H9 (cell line): Measurements from ENCODE around the gene DNAJA4. TPM values are rescaled to one million over a fixed set of nuclear protein-coding genes. Genes with fewer than 3 reads are reported as not detected.

ENCODE experiments used
- DNase-seq: peaks from one replicate; pipeline ENCODE4 v3.0.0-alpha.2; 2017
- H2AFZ ChIP-seq: one replicate; pipeline ENCODE4 v1.6.1; 2013; ENCODE audit warnings: mild to moderate bottlenecking, low read length, control low read depth, moderate library complexity
- H2AK5ac ChIP-seq: 2 replicates; pipeline ENCODE4 v1.6.1; 2013; ENCODE audit warnings: low read length, control low read depth, mixed read lengths; ENCODE audit not compliant: insufficient read length
- H2BK120ac ChIP-seq: one replicate; pipeline ENCODE4 v1.6.1; 2013; ENCODE audit warnings: low read depth, mild to moderate bottlenecking, low read length, control low read depth, inconsistent platforms; ENCODE audit not compliant: poor library complexity, severe bottlenecking
- H2BK12ac ChIP-seq: 2 replicates; pipeline ENCODE4 v1.6.1; 2013; ENCODE audit warnings: low read length, control low read depth, mixed read lengths, low read depth; ENCODE audit not compliant: insufficient read length
- H2BK15ac ChIP-seq: 2 replicates; pipeline ENCODE4 v1.6.1; 2013; ENCODE audit warnings: low read depth, low read length, control low read depth
- H2BK20ac ChIP-seq: one replicate; pipeline ENCODE4 v1.6.1; 2013; ENCODE audit warnings: low read depth, mild to moderate bottlenecking, low read length, control low read depth, inconsistent platforms; ENCODE audit not compliant: poor library complexity, severe bottlenecking
- H2BK5ac ChIP-seq: 2 replicates; pipeline ENCODE4 v1.6.1; 2013; ENCODE audit warnings: low read length, control low read depth, mixed read lengths; ENCODE audit not compliant: insufficient read length
- H3K14ac ChIP-seq: 2 replicates; pipeline ENCODE4 v1.6.1; 2013; ENCODE audit warnings: low read length, control low read depth; ENCODE audit not compliant: insufficient read depth
- H3K18ac ChIP-seq: 2 replicates; pipeline ENCODE4 v1.6.1; 2013; ENCODE audit warnings: low read depth, mild to moderate bottlenecking, mixed read lengths, low read length, control low read depth; ENCODE audit not compliant: insufficient read length
- H3K23ac ChIP-seq: 2 replicates; pipeline ENCODE4 v1.6.1; 2013; ENCODE audit warnings: low read length, control low read depth, mixed read lengths, low read depth; ENCODE audit not compliant: insufficient read length
- H3K23me2 ChIP-seq: 2 replicates; pipeline ENCODE4 v1.6.1; 2013; ENCODE audit warnings: low read depth, mild to moderate bottlenecking, mixed read lengths, low read length, control low read depth; ENCODE audit not compliant: insufficient read length, poor library complexity, severe bottlenecking
- H3K27ac ChIP-seq: 2 replicates; pipeline ENCODE4 v1.5.1; 2013; ENCODE audit warnings: low read length, control low read depth, mixed read lengths, low read depth; ENCODE audit not compliant: insufficient read length
- H3K27me3 ChIP-seq: 2 replicates; pipeline ENCODE4 v1.6.1; 2013; ENCODE audit warnings: low read length, control low read depth, inconsistent platforms; ENCODE audit not compliant: insufficient read depth
- H3K4ac ChIP-seq: 2 replicates; pipeline ENCODE4 v1.6.1; 2013; ENCODE audit warnings: low read depth, mild to moderate bottlenecking, control low read depth, inconsistent platforms, low read length, moderate library complexity
- H3K4me1 ChIP-seq: 2 replicates; pipeline ENCODE4 v1.6.1; 2013; ENCODE audit warnings: low read length, control low read depth, inconsistent platforms; ENCODE audit not compliant: insufficient read depth
- H3K4me2 ChIP-seq: 2 replicates; pipeline ENCODE4 v1.6.1; 2013; ENCODE audit warnings: low read length, control low read depth, mixed read lengths; ENCODE audit not compliant: insufficient read length, insufficient read depth
- H3K56ac ChIP-seq: 2 replicates; pipeline ENCODE4 v1.6.1; 2013; ENCODE audit warnings: low read depth, mild to moderate bottlenecking, mixed read lengths, low read length, control low read depth; ENCODE audit not compliant: insufficient read length
- H3K79me1 ChIP-seq: 2 replicates; pipeline ENCODE4 v1.6.1; 2013; ENCODE audit warnings: low read depth, mild to moderate bottlenecking, moderate library complexity, low read length, control low read depth, inconsistent platforms; ENCODE audit not compliant: insufficient read depth, poor library complexity, severe bottlenecking
- H3K79me2 ChIP-seq: 2 replicates; pipeline ENCODE4 v1.6.1; 2013; ENCODE audit warnings: low read length, control low read depth, inconsistent platforms; ENCODE audit not compliant: insufficient read depth
- H3K9ac ChIP-seq: 2 replicates; pipeline ENCODE4 v1.6.1; 2013; ENCODE audit warnings: low read length, control low read depth, mixed read lengths; ENCODE audit not compliant: insufficient read length; ENCODE audit errors: extremely low read depth
- H3K9me3 ChIP-seq: one replicate; pipeline ENCODE4 v1.6.1; 2013; ENCODE audit warnings: low read depth, low read length, inconsistent platforms; ENCODE audit not compliant: control insufficient read depth
- H3T11ph ChIP-seq: one replicate; pipeline ENCODE4 v1.6.1; 2013; ENCODE audit warnings: mild to moderate bottlenecking, low read length, control low read depth, inconsistent platforms
- H4K20me1 ChIP-seq: one replicate; pipeline ENCODE4 v1.6.1; 2013; ENCODE audit not compliant: control insufficient read depth, insufficient read length, insufficient read depth
- H4K5ac ChIP-seq: 2 replicates; pipeline ENCODE4 v1.6.1; 2013; ENCODE audit warnings: low read depth, mild to moderate bottlenecking, mixed read lengths, low read length, control low read depth; ENCODE audit not compliant: insufficient read length
- H4K8ac ChIP-seq: replicated peaks from 2 replicates; pipeline ENCODE4 v1.6.1; 2013; ENCODE audit warnings: low read length, control low read depth, mixed read lengths, low read depth; ENCODE audit not compliant: insufficient read length
- H4K91ac ChIP-seq: 2 replicates; pipeline ENCODE4 v1.6.1; 2013; ENCODE audit warnings: low read depth, mild to moderate bottlenecking, moderate library complexity, mixed read lengths, low read length, control low read depth; ENCODE audit not compliant: insufficient read length
- H3K27ac Mint-ChIP-seq, 3 experiments: 2 replicates in 2 of 3; 3 replicates in 1 of 3; pipeline ENCODE4 v1.8.0; 2020 to 2021; ENCODE audit warnings: mixed read lengths in 3 of 3, mild to moderate bottlenecking in 1 of 3, moderate library complexity in 1 of 3
- H3K27me3 Mint-ChIP-seq: 2 replicates; pipeline ENCODE4 v1.8.0; 2021; ENCODE audit warnings: low read depth, mild to moderate bottlenecking, moderate library complexity, mixed read lengths
- H3K36me3 Mint-ChIP-seq, 3 experiments: 2 replicates in 2 of 3; 3 replicates in 1 of 3; pipeline ENCODE4 v1.8.0; 2020 to 2021; ENCODE audit warnings: low read depth in 3 of 3, mixed read lengths in 3 of 3; ENCODE audit not compliant: insufficient read depth in 1 of 3
- H3K4me1 Mint-ChIP-seq, 2 experiments: 2 replicates each; pipeline ENCODE4 v1.8.0; 2020; ENCODE audit warnings: mixed read lengths in 2 of 2
- H3K4me3 Mint-ChIP-seq, 2 experiments: 2 replicates in 1 of 2; 3 replicates in 1 of 2; pipeline ENCODE4 v1.8.0; 2020 to 2021; ENCODE audit warnings: mild to moderate bottlenecking in 2 of 2, mixed read lengths in 2 of 2, moderate library complexity in 1 of 2
- H3K9me3 Mint-ChIP-seq, 2 experiments: 2 replicates in 1 of 2; 3 replicates in 1 of 2; pipeline ENCODE4 v1.8.0; 2020; ENCODE audit warnings: mild to moderate bottlenecking in 2 of 2, mixed read lengths in 2 of 2, moderate library complexity in 1 of 2
- WGBS: extraction: QIAGEN DNeasy Blood & Tissue Kit; methylation state at CpG from one replicate; pipeline ENCODE4 v1.1.7; 2013; ENCODE audit warnings: missing lambda C conversion rate, low lambda C conversion rate, mixed read lengths; ENCODE audit not compliant: insufficient read length; ENCODE audit errors: extremely low coverage; 5-methylcytosine and 5-hydroxymethylcytosine counted together
- long read RNA-seq: library from polyadenylated mRNA; unstranded; transcript quantifications from one replicate; pipeline ENCODE4 v2.0.0, GENCODE V29; 2020
- total RNA-seq: library from RNA; stranded (reverse); gene quantifications from 2 replicates; pipeline ENCODE4 v1.2.1, GENCODE V29; 2021
- TF ChIP-seq, protein P1 (sequence below): fragments of 200-600 bp; sonication (generic); conservative IDR thresholded peaks from 3 replicates; pipeline ENCODE4 v1.8.0; 2021; ENCODE audit warnings: antibody characterized with exemption, mild to moderate bottlenecking

Gene DNAJA4
- total RNA-seq, result 0.13 and 0.35 TPM in 2 replicates
- long read RNA-seq, result 0 reads

GRCh38 chr15:78264304-78265136 is at the start of gene DNAJA4:
TSS of gene DNAJA4 (plus strand) at chr15:78264562. CDS start at chr15:78264764, 202 bp downstream.
- Histone ChIP-seq H3K4me2 (no peak within 1 kb of the TSS), H4K5ac (no peak within 1 kb of the TSS), H3T11ph (no peak within 1 kb of the TSS), H3K18ac (no peak within 1 kb of the TSS), H2AK5ac (no peak within 1 kb of the TSS), H4K91ac (no peak within 1 kb of the TSS), H3K27me3 (no peaks in the 10 kb centered on the region), H2BK15ac (no peak within 1 kb of the TSS), H4K20me1 (no peaks in the 10 kb centered on the region), H4K8ac (no peak within 1 kb of the TSS), H3K4ac (no peak within 1 kb of the TSS), H3K9ac (no peak within 1 kb of the TSS), H3K9me3 (no peaks in the 10 kb centered on the region), H2BK120ac (no peak within 1 kb of the TSS), H3K79me1 (no peaks in the 10 kb centered on the region), H3K23ac (no peak within 1 kb of the TSS), H3K14ac (peak within 1 kb of the TSS; percentile 34; the same call in 1 of the 2 replicates), H3K23me2 (peaks cover 4% of the 10 kb centered on the region), H2BK20ac (no peak within 1 kb of the TSS), H3K4me1 (no peaks in the 10 kb centered on the region), H3K79me2 (no peaks in the 10 kb centered on the region), H3K56ac (no peak within 1 kb of the TSS), H2BK12ac (no peak within 1 kb of the TSS), H2AFZ (no peak within 1 kb of the TSS), H2BK5ac (no peak within 1 kb of the TSS), H3K27ac (no peak within 1 kb of the TSS)
- TF ChIP-seq, protein P1, sequence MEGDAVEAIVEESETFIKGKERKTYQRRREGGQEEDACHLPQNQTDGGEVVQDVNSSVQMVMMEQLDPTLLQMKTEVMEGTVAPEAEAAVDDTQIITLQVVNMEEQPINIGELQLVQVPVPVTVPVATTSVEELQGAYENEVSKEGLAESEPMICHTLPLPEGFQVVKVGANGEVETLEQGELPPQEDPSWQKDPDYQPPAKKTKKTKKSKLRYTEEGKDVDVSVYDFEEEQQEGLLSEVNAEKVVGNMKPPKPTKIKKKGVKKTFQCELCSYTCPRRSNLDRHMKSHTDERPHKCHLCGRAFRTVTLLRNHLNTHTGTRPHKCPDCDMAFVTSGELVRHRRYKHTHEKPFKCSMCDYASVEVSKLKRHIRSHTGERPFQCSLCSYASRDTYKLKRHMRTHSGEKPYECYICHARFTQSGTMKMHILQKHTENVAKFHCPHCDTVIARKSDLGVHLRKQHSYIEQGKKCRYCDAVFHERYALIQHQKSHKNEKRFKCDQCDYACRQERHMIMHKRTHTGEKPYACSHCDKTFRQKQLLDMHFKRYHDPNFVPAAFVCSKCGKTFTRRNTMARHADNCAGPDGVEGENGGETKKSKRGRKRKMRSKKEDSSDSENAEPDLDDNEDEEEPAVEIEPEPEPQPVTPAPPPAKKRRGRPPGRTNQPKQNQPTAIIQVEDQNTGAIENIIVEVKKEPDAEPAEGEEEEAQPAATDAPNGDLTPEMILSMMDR, result no peak
- Mint-ChIP-seq H3K27me3 (no peaks in the 10 kb centered on the region; the same call in 1 of the 2 replicates), H3K4me1 (0 out of 4 replicates have a peak, but pooled peaks cover 2% of the 10 kb centered on the region in 2 experiments), H3K9me3 (no peaks in the 10 kb centered on the region), H3K36me3 (no peaks in the 10 kb centered on the region), H3K4me3 (no peak within 1 kb of the TSS), H3K27ac (no peak within 1 kb of the TSS)
- WGBS, result no CpG with 5 or more reads among the region's 107 CpGs
- DNase-seq, result peak; percentile 69
